Measurements from ENCODE around the gene MLYCD. TPM values are rescaled to one million over a fixed set of nuclear protein-coding genes. Genes with fewer than 3 reads are reported as not detected.
A peak's percentile ranks its signal among the peaks of the same experiment; 100 is the strongest.

The MLYCD gene
- total RNA-seq = 10 to 100 TPM; 10.8 to 20.2 (median 13.7) TPM

GRCh38 chr16:83898463-83899271 lies at the start of gene MLYCD:
Gene MLYCD (plus strand): TSS chr16:83899115. CDS start chr16:83899145, 30 bp downstream.
- Histone ChIP-seq H3K9me3 (no peaks in the 10 kb centered on the region), H3K4me1 (peaks cover 15 to 27% (median 17%) of the 10 kb centered on the region in 4 donors), H3K27me3 (no peaks in the 10 kb centered on the region), H3K27ac (peak within 1 kb of the TSS; percentile 94 to 99 (median 95)), H3K36me3 (no peaks in the 10 kb centered on the region), H3K4me3 (peak within 1 kb of the TSS; percentile 64 to 94 (median 87))
- in situ Hi-C loops (cut with MboI; ENCODE audit: low pct_ligation_motif_present in 1 of 4, low pct_unique_long_range_greater_than_20kb in 1 of 4, low sequenced_read_pairs in 3 of 4) = no loop called here
- 10 to 83% methylated on average over 2 to 35 of the region's 69 CpGs for WGBS, 2 donors (ENCODE audit: low coverage in 1 of 2)
- intact Hi-C loops (cut with DNase I; ENCODE audit: low total_unique reads) = no loop called here
- no peak for TF ChIP-seq CTCF (IDR thresholded peaks at IDR 0.05)
- peak; percentile 64 to 84 (median 69) for TF ChIP-seq POLR2AphosphoS5 (IDR thresholded peaks at IDR 0.05)
- peak; percentile 90 for DNase-seq

GRCh38 chr16:83849421-83849820 lies 49.5 kb upstream of the MLYCD start:
- 50 to 76% methylated on average over 1 to 6 of the region's 6 CpGs for WGBS, 2 donors (ENCODE audit: low coverage in 1 of 2)
- H3K9me3 ChIP-seq = no peaks in the 10 kb centered on the region
- H3K36me3 ChIP-seq = no peaks in the 10 kb centered on the region
- in situ Hi-C loops (cut with MboI; ENCODE audit: low pct_ligation_motif_present in 1 of 4, low pct_unique_long_range_greater_than_20kb in 1 of 4, low sequenced_read_pairs in 3 of 4) = no loop called here
- H3K4me1 ChIP-seq = no peaks in the 10 kb centered on the region
- no peak for DNase-seq
- no peak overlapping the region for H3K27ac ChIP-seq
- H3K4me3 ChIP-seq = no peak overlapping the region
- H3K27me3 ChIP-seq = no peaks in the 10 kb centered on the region
- no peak for TF ChIP-seq POLR2A (IDR thresholded peaks at IDR 0.05)
- TF ChIP-seq CTCF (IDR thresholded peaks at IDR 0.05) = no peak
- no peak for TF ChIP-seq POLR2AphosphoS5 (IDR thresholded peaks at IDR 0.05)
- no peak for TF ChIP-seq EP300 (IDR thresholded peaks at IDR 0.05; ENCODE audit: low read depth)
- intact Hi-C loops (cut with DNase I; ENCODE audit: low total_unique reads) = no loop called here

DNA sequence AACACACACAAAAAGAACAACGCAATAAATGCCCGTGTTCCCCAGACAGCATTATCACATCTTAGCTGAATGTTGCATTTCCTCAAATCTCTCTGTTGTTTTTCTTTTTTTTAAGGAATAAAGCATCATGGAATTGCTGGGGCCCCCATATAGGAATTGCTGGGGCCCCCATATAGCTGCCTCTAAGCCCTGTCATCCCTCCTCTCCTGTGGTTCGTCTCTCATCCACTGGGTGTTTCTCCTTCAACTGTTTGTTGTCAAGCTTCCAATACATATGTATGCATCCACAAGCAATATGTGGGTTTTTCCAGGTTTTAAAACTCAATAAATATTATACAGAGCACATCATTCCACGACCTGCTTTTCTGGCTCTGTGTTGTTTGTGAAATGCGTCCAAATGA lies 48.0 kb upstream of the MLYCD start:
- in situ Hi-C loops (cut with MboI; ENCODE audit: low pct_ligation_motif_present in 1 of 4, low pct_unique_long_range_greater_than_20kb in 1 of 4, low sequenced_read_pairs in 3 of 4) (no loop called here), intact Hi-C loops (cut with DNase I; ENCODE audit: low total_unique reads) (no loop called here)
- TF ChIP-seq POLR2A (IDR thresholded peaks at IDR 0.05) (no peak), EP300 (IDR thresholded peaks at IDR 0.05; ENCODE audit: low read depth) (no peak), CTCF (IDR thresholded peaks at IDR 0.05) (no peak)
- no peak overlapping the region for H3K27ac ChIP-seq
- H3K9me3 ChIP-seq = no peaks in the 10 kb centered on the region
- H3K4me1 ChIP-seq = no peaks in the 10 kb centered on the region
- H3K36me3 ChIP-seq = no peaks in the 10 kb centered on the region
- H3K27me3 ChIP-seq = no peaks in the 10 kb centered on the region
- DNase-seq = no peak
- no peak overlapping the region for H3K4me3 ChIP-seq
- 60 to 73% methylated on average over 5 of the region's 5 CpGs for WGBS, 2 donors (ENCODE audit: low coverage in 1 of 2)

- no peak overlapping the region for H3K4me3 ChIP-seq
- intact Hi-C loops (cut with DNase I; ENCODE audit: low total_unique reads) = no loop called here
- no peaks in the 10 kb centered on the region for H3K27me3 ChIP-seq
- no peaks in the 10 kb centered on the region for H3K4me1 ChIP-seq
- no peak for DNase-seq
- no peaks in the 10 kb centered on the region for H3K9me3 ChIP-seq
- in situ Hi-C loops (cut with MboI; ENCODE audit: low pct_ligation_motif_present in 1 of 4, low pct_unique_long_range_greater_than_20kb in 1 of 4, low sequenced_read_pairs in 3 of 4) = no loop called here
- H3K36me3 ChIP-seq = no peaks in the 10 kb centered on the region
- WGBS, 2 donors (ENCODE audit: low coverage in 1 of 2) = 84% methylated on average over 4 of the region's 4 CpGs; no CpG with 5 or more reads in 1 of the 2 donors
- TF ChIP-seq POLR2A (IDR thresholded peaks at IDR 0.05) = no peak
- TF ChIP-seq EP300 (IDR thresholded peaks at IDR 0.05; ENCODE audit: low read depth) = no peak
- no peak for TF ChIP-seq CTCF (IDR thresholded peaks at IDR 0.05)
- TF ChIP-seq POLR2AphosphoS5 (IDR thresholded peaks at IDR 0.05) = no peak
- no peak overlapping the region for H3K27ac ChIP-seq
Measured at GRCh38 chr16:83851473-83851872, 47.4 kb upstream of the MLYCD start.
